PFSK-1 (cell line): ENCODE results near the gene GRID1.

Experiments
- FOXP2 ChIP-seq: optimal IDR thresholded peaks from 2 replicates; pipeline ENCODE3; 2011; ENCODE audit warnings: borderline replicate concordance, control low read depth, inconsistent platforms; ENCODE audit not compliant: insufficient read depth; ENCODE audit errors: extremely low read length, extremely low read depth
- POLR2AphosphoS5 ChIP-seq: IDR thresholded peaks from 2 replicates; pipeline ENCODE4 v1.6.1; 2012; ENCODE audit warnings: low read depth, mild to moderate bottlenecking, control low read depth, low read length, moderate library complexity
- REST ChIP-seq, 2 experiments: IDR thresholded peaks; 2 replicates each; pipeline versions ENCODE4 v1.6.1 to v1.8.0; 2011 to 2012; ENCODE audit warnings: low read depth in 2 of 2, low read length in 2 of 2, control low read depth in 1 of 2, inconsistent platforms in 1 of 2, mild to moderate bottlenecking in 1 of 2, moderate library complexity in 1 of 2; ENCODE audit not compliant: insufficient read depth in 1 of 2
- SIN3A ChIP-seq: IDR thresholded peaks from 2 replicates; pipeline ENCODE4 v1.6.1; 2012; ENCODE audit warnings: mild to moderate bottlenecking, low read length, moderate library complexity, borderline replicate concordance; ENCODE audit not compliant: insufficient read depth
- TAF1 ChIP-seq: IDR thresholded peaks from 2 replicates; pipeline ENCODE4 v1.6.1; 2012; ENCODE audit warnings: low read length, control low read depth, borderline replicate concordance; ENCODE audit not compliant: insufficient read depth

GRID1 gene

DNA sequence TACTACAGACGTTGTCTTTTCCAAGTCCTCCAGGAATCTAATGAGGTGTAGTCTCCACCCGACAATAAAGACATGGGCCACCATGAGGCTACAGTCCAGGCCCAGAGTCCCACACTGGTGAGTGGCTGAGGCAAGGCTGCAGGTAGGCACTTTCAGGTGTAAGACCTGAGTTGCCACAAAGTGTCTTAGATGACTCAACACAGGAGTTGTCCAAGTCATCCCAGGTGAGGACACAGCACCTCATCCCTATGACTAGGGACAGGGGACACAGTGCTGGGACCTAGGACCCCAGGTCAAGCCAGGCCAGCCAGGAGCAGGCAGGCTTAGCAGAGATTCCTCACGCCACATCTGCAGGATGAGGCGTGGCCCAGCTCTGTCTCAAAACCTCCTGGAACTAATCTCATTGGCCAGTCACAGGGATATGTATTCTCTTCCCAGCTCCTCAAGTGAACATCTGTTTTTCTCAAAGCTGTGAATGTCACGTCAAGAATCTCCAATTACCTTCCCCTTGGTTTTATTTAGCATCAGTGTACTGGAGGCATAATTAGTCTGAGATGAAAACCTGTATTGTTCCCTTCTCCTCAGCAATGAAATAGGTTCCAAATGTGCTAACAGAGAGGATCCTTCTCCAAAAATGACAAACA is 254.6 kb downstream of the GRID1 start:
- TF ChIP-seq FOXP2 = no peak
- TF ChIP-seq POLR2AphosphoS5 = no peak
- no peak for TF ChIP-seq SIN3A
- no peak for TF ChIP-seq REST (IDR thresholded peaks at IDR 0.05; ENCODE audit: insufficient read depth in 1 of 2, low read depth in 2 of 2, low read length in 2 of 2)
- no peak for TF ChIP-seq TAF1

- TF ChIP-seq FOXP2 (no peak), POLR2AphosphoS5 (no peak), SIN3A (no peak), REST (IDR thresholded peaks at IDR 0.05; ENCODE audit: insufficient read depth in 1 of 2, low read depth in 2 of 2, low read length in 2 of 2) (no peak), TAF1 (no peak)
Measured at GRCh38 chr10:86110156-86110786, 256.3 kb downstream of the GRID1 start.

- TF ChIP-seq SIN3A (no peak), TAF1 (no peak), FOXP2 (no peak), POLR2AphosphoS5 (no peak), REST (IDR thresholded peaks at IDR 0.05; ENCODE audit: insufficient read depth in 1 of 2, low read depth in 2 of 2, low read length in 2 of 2) (no peak)
Measured at GRCh38 chr10:86109421-86109820, 257.2 kb downstream of the GRID1 start.

DNA sequence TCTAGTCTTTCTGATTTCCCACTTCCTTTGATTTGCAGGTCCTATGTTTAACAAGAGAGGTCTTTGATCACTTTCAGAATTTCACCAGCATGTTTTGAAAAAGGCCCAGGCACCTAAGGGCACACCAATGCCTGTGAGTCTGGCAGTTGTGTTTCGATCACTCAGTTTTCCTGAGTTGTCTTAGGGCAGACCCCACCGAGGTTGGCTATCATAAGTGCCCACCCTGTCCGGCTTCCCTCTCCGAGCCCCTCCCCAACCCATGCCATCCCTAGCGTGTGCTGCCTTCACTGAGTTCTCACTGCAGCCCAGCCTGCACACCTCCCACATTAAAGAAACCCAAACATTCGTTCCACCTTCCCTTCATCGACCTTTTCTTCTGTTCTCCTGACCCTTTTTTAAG is 257.9 kb downstream of the GRID1 start:
- TF ChIP-seq TAF1 = no peak

DNA sequence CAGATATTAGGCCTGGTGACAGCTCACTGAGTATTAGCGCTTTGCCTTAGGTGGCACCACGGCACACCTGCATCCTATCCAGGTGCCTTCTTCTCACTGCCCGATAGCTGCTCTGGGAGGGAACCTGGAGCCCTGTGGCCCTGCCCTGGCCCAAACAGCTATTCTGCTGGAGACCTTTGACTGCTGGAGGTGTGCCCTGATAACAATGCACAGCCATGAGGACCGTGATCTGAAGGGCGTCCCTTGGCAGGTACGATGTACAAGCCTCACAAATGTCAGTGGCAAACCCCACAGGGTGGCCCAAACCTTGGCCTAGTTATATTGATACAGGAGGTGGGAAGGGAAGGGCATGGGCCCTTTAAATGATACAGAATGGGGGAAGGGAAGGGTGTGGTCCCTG is 259.5 kb downstream of the GRID1 start:
- TF ChIP-seq FOXP2 (no peak), TAF1 (no peak)

DNA sequence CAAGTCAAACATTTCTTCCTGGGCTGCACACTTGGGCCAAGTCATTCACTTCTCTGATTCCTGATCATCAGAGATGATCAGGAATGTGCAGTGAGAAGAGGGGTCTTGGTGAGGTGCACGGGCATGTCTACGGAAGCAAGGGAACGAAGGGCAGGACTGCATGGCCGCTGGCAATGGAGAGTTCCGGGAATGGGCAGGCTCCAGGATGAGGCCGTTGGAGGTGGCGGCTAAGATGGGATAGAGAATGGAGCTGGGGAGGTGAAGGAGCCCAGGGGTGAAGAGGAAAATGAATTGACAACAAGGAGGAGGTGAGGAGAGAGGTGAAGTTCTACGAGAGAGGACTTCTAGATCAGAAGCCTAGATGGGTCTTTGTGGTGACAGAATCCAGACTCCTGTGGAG is 260.0 kb downstream of the GRID1 start:
- TF ChIP-seq SIN3A = no peak
- no peak for TF ChIP-seq POLR2AphosphoS5
- no peak for TF ChIP-seq TAF1
- TF ChIP-seq REST (IDR thresholded peaks at IDR 0.05; ENCODE audit: insufficient read depth in 1 of 2, low read depth in 2 of 2, low read length in 2 of 2) = no peak
- TF ChIP-seq FOXP2 = no peak
